Mesenchymal stem cell (in vitro differentiated cells and primary cell): Measurements from ENCODE around the gene MSI2.

ENCODE experiments used
- DNase-seq: peaks from one replicate; pipeline ENCODE4 v3.0.0-alpha.2; 2013
- H2AFZ ChIP-seq: one replicate; pipeline ENCODE4 v1.6.1; 2013; ENCODE audit warnings: low read depth, mild to moderate bottlenecking, control low read depth, inconsistent platforms, low read length, moderate library complexity
- H2AK5ac ChIP-seq: 2 replicates; pipeline ENCODE4 v1.6.1; 2013; ENCODE audit warnings: low read length, moderate library complexity, mild to moderate bottlenecking, inconsistent platforms; ENCODE audit not compliant: severe bottlenecking
- H2BK120ac ChIP-seq: one replicate; pipeline ENCODE4 v1.6.1; 2013; ENCODE audit warnings: low read depth, mild to moderate bottlenecking, inconsistent platforms, low read length, moderate library complexity
- H2BK12ac ChIP-seq, 2 experiments: one replicate each; pipeline ENCODE4 v1.6.1; 2013; ENCODE audit warnings: inconsistent platforms in 2 of 2, low read length in 2 of 2, mild to moderate bottlenecking in 2 of 2, moderate library complexity in 2 of 2, control low read depth in 1 of 2
- H2BK15ac ChIP-seq: one replicate; pipeline ENCODE4 v1.6.1; 2013; ENCODE audit warnings: mild to moderate bottlenecking, low read depth, inconsistent platforms; ENCODE audit not compliant: poor library complexity, severe bottlenecking
- H2BK5ac ChIP-seq: 2 replicates; pipeline ENCODE4 v1.6.1; 2013; ENCODE audit warnings: low read depth, mild to moderate bottlenecking, low read length, control low read depth, inconsistent platforms; ENCODE audit not compliant: poor library complexity, severe bottlenecking
- H3K14ac ChIP-seq, 2 experiments: one replicate each; pipeline ENCODE4 v1.6.1; 2013; ENCODE audit warnings: inconsistent platforms in 2 of 2, low read length in 2 of 2, control low read depth in 1 of 2, mild to moderate bottlenecking in 1 of 2, moderate library complexity in 1 of 2
- H3K18ac ChIP-seq, 2 experiments: one replicate each; pipeline ENCODE4 v1.6.1; 2013; ENCODE audit warnings: inconsistent platforms in 2 of 2, low read length in 2 of 2, control low read depth in 1 of 2, low read depth in 1 of 2, mild to moderate bottlenecking in 1 of 2
- H3K23ac ChIP-seq, 2 experiments: one replicate each; pipeline ENCODE4 v1.6.1; 2013; ENCODE audit warnings: inconsistent platforms in 2 of 2, low read length in 2 of 2, mild to moderate bottlenecking in 2 of 2, moderate library complexity in 2 of 2, control low read depth in 1 of 2
- H3K27ac ChIP-seq: 2 replicates; pipeline ENCODE4 v1.5.1; 2013; ENCODE audit warnings: mild to moderate bottlenecking, moderate library complexity, low read length, control low read depth, inconsistent platforms; ENCODE audit not compliant: poor library complexity, severe bottlenecking
- H3K27me3 ChIP-seq, 2 experiments: 2 replicates each; pipeline versions ENCODE4 v1.6.1 to v1.7.0; 2013; ENCODE audit warnings: low read length in 2 of 2, mild to moderate bottlenecking in 2 of 2, moderate library complexity in 2 of 2, control low read depth in 1 of 2, inconsistent platforms in 1 of 2; ENCODE audit not compliant: control insufficient read depth in 1 of 2, insufficient read depth in 1 of 2
- H3K36me3 ChIP-seq, 2 experiments: 2 replicates each; pipeline versions ENCODE4 v1.6.1 to v1.7.0; 2013; ENCODE audit warnings: low read length in 2 of 2, control low read depth in 1 of 2, inconsistent platforms in 1 of 2, low read depth in 1 of 2, mild to moderate bottlenecking in 1 of 2; ENCODE audit not compliant: insufficient read depth in 2 of 2, control insufficient read depth in 1 of 2
- H3K4ac ChIP-seq, 2 experiments: one replicate each; pipeline ENCODE4 v1.6.1; 2013; ENCODE audit warnings: inconsistent platforms in 2 of 2, low read length in 2 of 2, mild to moderate bottlenecking in 2 of 2, moderate library complexity in 2 of 2, control low read depth in 1 of 2, low read depth in 1 of 2
- H3K4me1 ChIP-seq: 2 replicates; pipeline ENCODE4 v1.6.1; 2013; ENCODE audit warnings: low read depth, low read length, control low read depth; ENCODE audit not compliant: control insufficient read depth, insufficient read depth
- H3K4me2 ChIP-seq: 2 replicates; pipeline ENCODE4 v1.6.1; 2013; ENCODE audit warnings: low read length, mild to moderate bottlenecking, inconsistent platforms; ENCODE audit not compliant: poor library complexity, severe bottlenecking
- H3K4me3 ChIP-seq, 2 experiments: 2 replicates each; pipeline versions ENCODE4 v1.5.1 to v1.7.0; 2013; ENCODE audit warnings: low read length in 2 of 2, mild to moderate bottlenecking in 2 of 2, control low read depth in 1 of 2, low read depth in 1 of 2; ENCODE audit not compliant: insufficient read depth in 1 of 2
- H3K79me1 ChIP-seq: replicated peaks from 2 replicates; pipeline ENCODE4 v1.6.1; 2013; ENCODE audit warnings: mild to moderate bottlenecking, control low read depth, low read length, inconsistent platforms; ENCODE audit not compliant: poor library complexity, severe bottlenecking
- H3K9ac ChIP-seq: 2 replicates; pipeline ENCODE4 v1.7.0; 2013; ENCODE audit warnings: mild to moderate bottlenecking, low read length, moderate library complexity
- H3K9me3 ChIP-seq: 2 replicates; pipeline ENCODE4 v1.7.0; 2013; ENCODE audit warnings: mild to moderate bottlenecking, low read length; ENCODE audit not compliant: control insufficient read depth
- H4K8ac ChIP-seq: one replicate; pipeline ENCODE4 v1.6.1; 2013; ENCODE audit warnings: inconsistent platforms, mild to moderate bottlenecking, low read length, moderate library complexity
- H4K91ac ChIP-seq: one replicate; pipeline ENCODE4 v1.6.1; 2013; ENCODE audit warnings: mild to moderate bottlenecking, low read length, inconsistent platforms
- WGBS: methylation state at CpG from one replicate; pipeline ENCODE4 v1.1.7; 2013; ENCODE audit warnings: mixed read lengths; 5-methylcytosine and 5-hydroxymethylcytosine counted together

The MSI2 gene

GRCh38 chr17:57259817-57260216 lies 3.5 kb downstream of the MSI2 start:
- H2BK5ac ChIP-seq = no peak overlapping the region
- H4K8ac ChIP-seq = no peak overlapping the region
- no peak overlapping the region for H2BK15ac ChIP-seq
- no peak overlapping the region for H3K27ac ChIP-seq
- no peak for DNase-seq
- H3K4me3 ChIP-seq = no peak overlapping the region
- H2BK120ac ChIP-seq = no peak overlapping the region
- peaks cover 0 to 1% of the 10 kb centered on the region in 2 experiments for H3K27me3 ChIP-seq
- H4K91ac ChIP-seq = no peak overlapping the region
- H2AK5ac ChIP-seq = no peak overlapping the region
- H3K18ac ChIP-seq = no peak overlapping the region
- H3K4me2 ChIP-seq = no peak overlapping the region
- peaks cover 7 to 16% of the 10 kb centered on the region in 2 experiments for H3K36me3 ChIP-seq
- no peak overlapping the region for H3K9ac ChIP-seq
- peaks cover 7% of the 10 kb centered on the region for H3K4me1 ChIP-seq
- 50% methylated on average over 3 of the region's 4 CpGs for WGBS
- H3K14ac ChIP-seq = no peak overlapping the region
- no peaks in the 10 kb centered on the region for H3K9me3 ChIP-seq
- peaks cover 22% of the 10 kb centered on the region for H3K79me1 ChIP-seq
- H2BK12ac ChIP-seq = no peak overlapping the region
- no peak overlapping the region for H3K4ac ChIP-seq
- H2AFZ ChIP-seq = no peak overlapping the region
- H3K23ac ChIP-seq = no peak overlapping the region

- 90% methylated on average over 7 of the region's 7 CpGs for WGBS
- no peaks in the 10 kb centered on the region for H3K27me3 ChIP-seq
- no peak overlapping the region for H3K23ac ChIP-seq
These were observed 4.2 kb downstream of the MSI2 start for GRCh38 chr17:57260325-57261083.

DNA sequence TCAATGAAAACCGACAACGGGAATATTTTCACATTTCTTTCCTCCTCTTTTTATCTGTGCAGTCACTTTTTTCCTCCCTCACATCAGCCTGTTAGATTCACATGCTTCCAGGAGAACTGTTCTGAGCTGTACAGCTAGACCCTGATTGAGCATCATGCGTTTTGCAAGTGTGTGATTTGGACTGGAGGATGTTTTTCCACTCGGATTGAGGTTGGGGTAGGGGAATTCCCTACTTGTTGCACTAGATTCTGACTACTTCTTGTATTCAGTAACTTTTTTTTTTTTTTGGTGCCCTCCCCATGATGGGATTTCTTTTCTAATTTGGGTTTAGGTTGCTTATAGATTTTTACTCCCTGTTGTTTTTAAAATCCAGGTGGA lies 4.8 kb downstream of the MSI2 start:
- no peak for DNase-seq
- no peak overlapping the region for H3K23ac ChIP-seq
- H2BK12ac ChIP-seq = no peak overlapping the region
- H2BK120ac ChIP-seq = no peak overlapping the region
- no peak overlapping the region for H3K4me3 ChIP-seq
- H3K4me2 ChIP-seq = no peak overlapping the region
- H3K18ac ChIP-seq = no peak overlapping the region
- no peaks in the 10 kb centered on the region for H3K27me3 ChIP-seq
- H2BK15ac ChIP-seq = no peak overlapping the region
- H2BK5ac ChIP-seq = no peak overlapping the region
- peaks cover 30% of the 10 kb centered on the region for H3K79me1 ChIP-seq
- H3K14ac ChIP-seq = no peak overlapping the region
- H3K4ac ChIP-seq = no peak overlapping the region
- H4K91ac ChIP-seq = no peak overlapping the region
- H3K9ac ChIP-seq = no peak overlapping the region
- H3K27ac ChIP-seq = no peak overlapping the region
- H2AK5ac ChIP-seq = no peak overlapping the region
- H3K36me3 ChIP-seq = peaks cover 7 to 16% of the 10 kb centered on the region in 2 experiments
- H4K8ac ChIP-seq = no peak overlapping the region
- H3K9me3 ChIP-seq = no peaks in the 10 kb centered on the region
- 100% methylated on average over 2 of the region's 4 CpGs for WGBS
- H3K4me1 ChIP-seq = peaks cover 5% of the 10 kb centered on the region
- no peak overlapping the region for H2AFZ ChIP-seq

More at GRCh38 chr17:57260325-57261083, 4.2 kb downstream of the MSI2 start:
- no peak overlapping the region for H3K14ac ChIP-seq
- no peak overlapping the region for H3K4me2 ChIP-seq
- H3K79me1 ChIP-seq = peaks cover 26% of the 10 kb centered on the region
- DNase-seq = no peak
- no peak overlapping the region for H2AK5ac ChIP-seq
- H3K4me1 ChIP-seq = peaks cover 5% of the 10 kb centered on the region
- H3K27ac ChIP-seq = no peak overlapping the region
- no peak overlapping the region for H3K9ac ChIP-seq
- H3K36me3 ChIP-seq = peaks cover 7 to 16% of the 10 kb centered on the region in 2 experiments
- no peak overlapping the region for H2BK15ac ChIP-seq
- H2BK12ac ChIP-seq = no peak overlapping the region
- no peak overlapping the region for H4K91ac ChIP-seq
- no peak overlapping the region for H3K18ac ChIP-seq
- no peaks in the 10 kb centered on the region for H3K9me3 ChIP-seq
- no peak overlapping the region for H4K8ac ChIP-seq
- H2BK5ac ChIP-seq = no peak overlapping the region
- no peak overlapping the region for H3K4me3 ChIP-seq
- H2BK120ac ChIP-seq = no peak overlapping the region
- no peak overlapping the region for H3K4ac ChIP-seq
- no peak overlapping the region for H2AFZ ChIP-seq

DNA sequence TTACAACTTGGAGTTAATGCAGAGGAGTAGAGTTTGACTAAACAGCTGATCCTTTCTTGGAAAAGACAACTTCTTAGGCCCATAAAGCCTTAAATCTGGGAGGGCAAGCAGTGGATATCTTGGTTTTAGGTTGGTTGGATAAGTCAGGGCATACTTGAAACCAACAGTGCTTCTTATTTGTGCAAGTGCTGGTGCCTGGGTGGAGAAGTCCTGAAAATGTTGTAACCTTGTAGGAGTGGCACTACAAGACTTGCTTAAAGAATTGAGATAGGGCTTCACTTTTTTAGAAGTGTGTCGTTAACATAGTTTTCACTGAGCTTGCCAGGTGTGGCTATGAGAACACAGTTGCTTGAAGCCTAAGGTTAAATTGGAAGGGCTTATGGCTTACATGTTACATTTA lies 6.2 kb downstream of the MSI2 start:
- Histone ChIP-seq H3K4ac (no peak overlapping the region), H3K27ac (no peak overlapping the region), H2BK5ac (no peak overlapping the region), H2BK12ac (no peak overlapping the region), H4K91ac (no peak overlapping the region), H3K9me3 (no peaks in the 10 kb centered on the region), H3K4me2 (no peak overlapping the region), H4K8ac (no peak overlapping the region), H3K18ac (no peak overlapping the region), H3K27me3 (no peaks in the 10 kb centered on the region), H2AK5ac (no peak overlapping the region), H3K14ac (no peak overlapping the region), H3K36me3 (peaks cover 16 to 17% of the 10 kb centered on the region in 2 experiments), H3K4me1 (peaks cover 5% of the 10 kb centered on the region), H3K4me3 (no peak overlapping the region), H3K9ac (no peak overlapping the region), H3K23ac (no peak overlapping the region), H2BK15ac (no peak overlapping the region), H3K79me1 (peaks cover 39% of the 10 kb centered on the region), H2AFZ (no peak overlapping the region), H2BK120ac (no peak overlapping the region)
- no CpG with 5 or more reads among the region's 1 CpG for WGBS
- no peak for DNase-seq
